GM12878 (cell line): ENCODE measurements around the gene DPH1. TPM values are rescaled to one million over a fixed set of nuclear protein-coding genes. Genes with fewer than 3 reads are reported as not detected.

Source experiments
- BMI1 ChIP-seq: fragments of 450-650 bp; IDR thresholded peaks from 2 replicates; pipeline ENCODE4 v1.6.1; 2016; ENCODE audit warnings: mild to moderate bottlenecking, moderate library complexity, borderline replicate concordance
- CHD4 ChIP-seq: fragments of 200-600 bp; sonication (generic); IDR thresholded peaks from 2 replicates; pipeline ENCODE4 v1.6.1; 2016; ENCODE audit warnings: mild to moderate bottlenecking
- CREB1 ChIP-seq: IDR thresholded peaks from 2 replicates; pipeline ENCODE4 v1.6.1; 2012; ENCODE audit warnings: low read depth, mild to moderate bottlenecking, inconsistent platforms
- DPF2 ChIP-seq: fragments of 450-650 bp; IDR thresholded peaks from 2 replicates; pipeline ENCODE4 v1.6.1; 2017; ENCODE audit warnings: mild to moderate bottlenecking
- ELK1 ChIP-seq: IDR thresholded peaks from 2 replicates; pipeline ENCODE4 v1.6.1; 2012; ENCODE audit warnings: low read depth, low read length, improper control_type of control experiment
- ETV6 ChIP-seq, 2 experiments: fragments of 450-650 bp in 1 of 2; IDR thresholded peaks in 1 of 2; conservative IDR thresholded peaks in 1 of 2; 2 replicates each; pipeline ENCODE4 v1.6.1; 2014; ENCODE audit warnings: antibody characterized with exemption in 1 of 2, borderline replicate concordance in 1 of 2, low read depth in 1 of 2, mild to moderate bottlenecking in 1 of 2, moderate library complexity in 1 of 2
- GABPA ChIP-seq: IDR thresholded peaks from 2 replicates; pipeline ENCODE4 v1.6.1; 2014; ENCODE audit warnings: antibody characterized with exemption, low read depth, mild to moderate bottlenecking, inconsistent platforms
- IKZF2 ChIP-seq, 2 experiments: fragments of 450-650 bp; IDR thresholded peaks; 2 replicates each; pipeline ENCODE4 v1.6.1; 2017; ENCODE audit warnings: mild to moderate bottlenecking in 2 of 2, moderate library complexity in 2 of 2
- KAT2A ChIP-seq: conservative IDR thresholded peaks from 2 replicates; pipeline ENCODE4 v1.6.1; 2011; ENCODE audit warnings: low read depth, low read length; ENCODE audit not compliant: control insufficient read depth
- KLF5 ChIP-seq: fragments of 450-650 bp; IDR thresholded peaks from 2 replicates; pipeline ENCODE4 v1.6.1; 2014; ENCODE audit warnings: mild to moderate bottlenecking; ENCODE audit not compliant: partially characterized antibody
- MLLT1 ChIP-seq: fragments of 450-650 bp; IDR thresholded peaks from 2 replicates; pipeline ENCODE4 v1.6.1; 2016; ENCODE audit warnings: mild to moderate bottlenecking
- MXI1 ChIP-seq: fragments of 150-350 bp; IDR thresholded peaks from 2 replicates; pipeline ENCODE4 v1.6.1; 2011; ENCODE audit warnings: low read depth, mild to moderate bottlenecking, inconsistent platforms, low read length, improper control_type of control experiment
- NFIC ChIP-seq: IDR thresholded peaks from 2 replicates; pipeline ENCODE4 v1.6.1; 2012; ENCODE audit warnings: low read depth, mild to moderate bottlenecking, inconsistent platforms, low read length, moderate library complexity
- RAD21 ChIP-seq: IDR thresholded peaks from 2 replicates; pipeline ENCODE4 v1.6.1; 2011; ENCODE audit warnings: mild to moderate bottlenecking, low read depth, low read length, moderate library complexity; ENCODE audit not compliant: insufficient read depth
- SMAD5 ChIP-seq: IDR thresholded peaks from 2 replicates; pipeline ENCODE4 v1.6.1; 2016; ENCODE audit warnings: antibody characterized with exemption, low read depth
- TCF7 ChIP-seq: IDR thresholded peaks from 2 replicates; pipeline ENCODE4 v1.6.1; 2014; ENCODE audit warnings: antibody characterized with exemption, borderline replicate concordance
- polyA plus RNA-seq, 11 experiments: library from polyadenylated mRNA; depleted of rRNA in 4 of 11; unstranded in 6 of 11; stranded (reverse) in 5 of 11; fragments of >200 nt; fragmentation: Nextera tagmentation in 4 of 11; fragmentation: Illumina TruSeq in 1 of 11; extraction: Ambion mirVana in 4 of 11; extraction: Trizol in 1 of 11; gene quantifications; 1 replicate in 1 of 11; 2 replicates in 10 of 11; pipeline versions ENCODE4 v1.2.1 to v1.2.3, GENCODE V29; 2011 to 2016; ENCODE audit warnings: inconsistent platforms in 2 of 11, missing spikeins in 2 of 11, low read depth in 1 of 11
- total RNA-seq, 4 experiments: library from RNA; depleted of rRNA in 3 of 4; stranded (reverse); fragments of >200 nt in 3 of 4; fragmentation: Illumina TruSeq in 1 of 4; extraction: Trizol in 1 of 4; gene quantifications; 2 replicates each; pipeline versions ENCODE4 v1.2.1 to v1.2.3, GENCODE V29; 2013 to 2021
- TF ChIP-seq, protein P1 (sequence below): fragments of 450-650 bp; formaldehyde crosslinking; IDR thresholded peaks from 2 replicates; pipeline ENCODE4 v1.5.0; 2022; ENCODE audit warnings: mild to moderate bottlenecking, missing genetic modification characterization
- TF ChIP-seq, protein P2 (sequence below): fragments of 450-650 bp; IDR thresholded peaks from 2 replicates; pipeline ENCODE4 v1.6.1; 2017; ENCODE audit warnings: mild to moderate bottlenecking, low read depth, inconsistent platforms; ENCODE audit not compliant: poor library complexity, severe bottlenecking

Gene DPH1
- total and polyA plus RNA-seq, 10 of the 15 experiments (the other 5 are each of a cell fraction or from before 2014, with no cell fraction given), result 0.29 to 33.6 (median 20.2) TPM

- TF ChIP-seq, protein P1, sequence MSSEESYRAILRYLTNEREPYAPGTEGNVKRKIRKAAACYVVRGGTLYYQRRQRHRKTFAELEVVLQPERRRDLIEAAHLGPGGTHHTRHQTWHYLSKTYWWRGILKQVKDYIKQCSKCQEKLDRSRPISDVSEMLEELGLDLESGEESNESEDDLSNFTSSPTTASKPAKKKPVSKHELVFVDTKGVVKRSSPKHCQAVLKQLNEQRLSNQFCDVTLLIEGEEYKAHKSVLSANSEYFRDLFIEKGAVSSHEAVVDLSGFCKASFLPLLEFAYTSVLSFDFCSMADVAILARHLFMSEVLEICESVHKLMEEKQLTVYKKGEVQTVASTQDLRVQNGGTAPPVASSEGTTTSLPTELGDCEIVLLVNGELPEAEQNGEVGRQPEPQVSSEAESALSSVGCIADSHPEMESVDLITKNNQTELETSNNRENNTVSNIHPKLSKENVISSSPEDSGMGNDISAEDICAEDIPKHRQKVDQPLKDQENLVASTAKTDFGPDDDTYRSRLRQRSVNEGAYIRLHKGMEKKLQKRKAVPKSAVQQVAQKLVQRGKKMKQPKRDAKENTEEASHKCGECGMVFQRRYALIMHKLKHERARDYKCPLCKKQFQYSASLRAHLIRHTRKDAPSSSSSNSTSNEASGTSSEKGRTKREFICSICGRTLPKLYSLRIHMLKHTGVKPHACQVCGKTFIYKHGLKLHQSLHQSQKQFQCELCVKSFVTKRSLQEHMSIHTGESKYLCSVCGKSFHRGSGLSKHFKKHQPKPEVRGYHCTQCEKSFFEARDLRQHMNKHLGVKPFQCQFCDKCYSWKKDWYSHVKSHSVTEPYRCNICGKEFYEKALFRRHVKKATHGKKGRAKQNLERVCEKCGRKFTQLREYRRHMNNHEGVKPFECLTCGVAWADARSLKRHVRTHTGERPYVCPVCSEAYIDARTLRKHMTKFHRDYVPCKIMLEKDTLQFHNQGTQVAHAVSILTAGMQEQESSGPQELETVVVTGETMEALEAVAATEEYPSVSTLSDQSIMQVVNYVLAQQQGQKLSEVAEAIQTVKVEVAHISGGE (CRISPR knock-in tag), result no peak
- TF ChIP-seq RAD21 (no peak), CREB1 (no peak), KAT2A (no peak), TCF7 (no peak), IKZF2 (IDR thresholded peaks at IDR 0.05) (no peak), KLF5 (no peak), CHD4 (no peak), DPF2 (peak; percentile 55; the same call in 1 of the 2 replicates), SMAD5 (peak; percentile 75), ETV6 (conservative IDR thresholded peaks at IDR 0.05 in 1 of 2, IDR thresholded peaks at IDR 0.05 in 1 of 2; ENCODE audit: borderline replicate concordance in 1 of 2, low read depth in 1 of 2) (no peak), NFIC (no peak), ELK1 (no peak), BMI1 (no peak), MXI1 (peak; percentile 94), GABPA (no peak), MLLT1 (peak; percentile 72)
- TF ChIP-seq, protein P2, sequence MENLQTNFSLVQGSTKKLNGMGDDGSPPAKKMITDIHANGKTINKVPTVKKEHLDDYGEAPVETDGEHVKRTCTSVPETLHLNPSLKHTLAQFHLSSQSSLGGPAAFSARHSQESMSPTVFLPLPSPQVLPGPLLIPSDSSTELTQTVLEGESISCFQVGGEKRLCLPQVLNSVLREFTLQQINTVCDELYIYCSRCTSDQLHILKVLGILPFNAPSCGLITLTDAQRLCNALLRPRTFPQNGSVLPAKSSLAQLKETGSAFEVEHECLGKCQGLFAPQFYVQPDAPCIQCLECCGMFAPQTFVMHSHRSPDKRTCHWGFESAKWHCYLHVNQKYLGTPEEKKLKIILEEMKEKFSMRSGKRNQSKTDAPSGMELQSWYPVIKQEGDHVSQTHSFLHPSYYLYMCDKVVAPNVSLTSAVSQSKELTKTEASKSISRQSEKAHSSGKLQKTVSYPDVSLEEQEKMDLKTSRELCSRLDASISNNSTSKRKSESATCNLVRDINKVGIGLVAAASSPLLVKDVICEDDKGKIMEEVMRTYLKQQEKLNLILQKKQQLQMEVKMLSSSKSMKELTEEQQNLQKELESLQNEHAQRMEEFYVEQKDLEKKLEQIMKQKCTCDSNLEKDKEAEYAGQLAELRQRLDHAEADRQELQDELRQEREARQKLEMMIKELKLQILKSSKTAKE, result no peak
These were observed 26.5 kb downstream of the DPH1 start (continued) for GRCh38 chr17:2056206-2057174.
